Prostate gland (tissue), 2 donors: Measurements from ENCODE around the gene LYVE1.

Source experiments
- POLR2A ChIP-seq: fragments of 450-650 bp; IDR thresholded peaks from one replicate; pipeline ENCODE4 v1.6.1; 2016; ENCODE audit warnings: antibody characterized with exemption, mild to moderate bottlenecking
- POLR2AphosphoS5 ChIP-seq: sonication (generic); formaldehyde crosslinking; IDR thresholded peaks from one replicate; pipeline ENCODE4 v1.6.1; 2017; ENCODE audit warnings: antibody characterized with exemption
- TF ChIP-seq, protein P1 (sequence below), 4 experiments: fragments of 200-600 bp in 2 of 4; fragments of 450-650 bp in 2 of 4; sonication (generic) in 2 of 4; IDR thresholded peaks; 1 replicate in 3 of 4; 2 replicates in 1 of 4; pipeline ENCODE4 v1.5.1; 2016 to 2019; ENCODE audit warnings: antibody characterized with exemption in 4 of 4, mild to moderate bottlenecking in 2 of 4, moderate library complexity in 2 of 4

DNA sequence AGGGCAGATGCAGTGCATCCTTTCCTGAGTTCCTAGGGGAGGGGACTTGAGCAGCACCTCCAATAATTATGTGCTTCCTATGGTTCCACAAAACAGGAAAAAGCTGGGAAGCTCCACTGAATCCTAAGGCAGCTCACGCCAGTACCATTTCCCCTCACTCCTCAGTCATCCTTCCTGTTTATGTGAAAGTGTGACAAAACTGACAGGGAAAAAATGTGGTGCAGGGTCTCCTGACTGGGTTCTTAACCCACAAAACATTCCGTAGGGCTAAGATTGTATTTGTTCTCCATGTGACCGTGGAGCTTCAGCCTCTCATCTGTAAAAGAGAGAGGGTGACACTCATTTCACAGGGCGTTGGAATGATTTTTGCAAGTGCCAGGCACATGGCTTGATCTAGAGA lies 12.2 kb upstream of the LYVE1 start:
- TF ChIP-seq POLR2AphosphoS5 (no peak), POLR2A (no peak)
- TF ChIP-seq, protein P1, sequence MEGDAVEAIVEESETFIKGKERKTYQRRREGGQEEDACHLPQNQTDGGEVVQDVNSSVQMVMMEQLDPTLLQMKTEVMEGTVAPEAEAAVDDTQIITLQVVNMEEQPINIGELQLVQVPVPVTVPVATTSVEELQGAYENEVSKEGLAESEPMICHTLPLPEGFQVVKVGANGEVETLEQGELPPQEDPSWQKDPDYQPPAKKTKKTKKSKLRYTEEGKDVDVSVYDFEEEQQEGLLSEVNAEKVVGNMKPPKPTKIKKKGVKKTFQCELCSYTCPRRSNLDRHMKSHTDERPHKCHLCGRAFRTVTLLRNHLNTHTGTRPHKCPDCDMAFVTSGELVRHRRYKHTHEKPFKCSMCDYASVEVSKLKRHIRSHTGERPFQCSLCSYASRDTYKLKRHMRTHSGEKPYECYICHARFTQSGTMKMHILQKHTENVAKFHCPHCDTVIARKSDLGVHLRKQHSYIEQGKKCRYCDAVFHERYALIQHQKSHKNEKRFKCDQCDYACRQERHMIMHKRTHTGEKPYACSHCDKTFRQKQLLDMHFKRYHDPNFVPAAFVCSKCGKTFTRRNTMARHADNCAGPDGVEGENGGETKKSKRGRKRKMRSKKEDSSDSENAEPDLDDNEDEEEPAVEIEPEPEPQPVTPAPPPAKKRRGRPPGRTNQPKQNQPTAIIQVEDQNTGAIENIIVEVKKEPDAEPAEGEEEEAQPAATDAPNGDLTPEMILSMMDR (IDR thresholded peaks at IDR 0.05): no peak
